Transverse colon (tissue), 3 donors: ENCODE results near the gene SESTD1.

Experiments used
- POLR2A ChIP-seq: fragments of 450-650 bp; IDR thresholded peaks from one replicate; pipeline ENCODE4 v1.6.1; 2016; ENCODE audit warnings: antibody characterized with exemption, mild to moderate bottlenecking, moderate library complexity
- TF ChIP-seq, protein P1 (sequence below), 5 experiments: fragments of 200-600 bp in 3 of 5; fragments of 450-650 bp in 2 of 5; sonication (generic) in 3 of 5; IDR thresholded peaks; 1 replicate in 2 of 5; 2 replicates in 3 of 5; pipeline ENCODE4 v1.5.1; 2016 to 2017; ENCODE audit warnings: antibody characterized with exemption in 5 of 5, inconsistent platforms in 3 of 5, mild to moderate bottlenecking in 2 of 5, moderate library complexity in 1 of 5

DNA sequence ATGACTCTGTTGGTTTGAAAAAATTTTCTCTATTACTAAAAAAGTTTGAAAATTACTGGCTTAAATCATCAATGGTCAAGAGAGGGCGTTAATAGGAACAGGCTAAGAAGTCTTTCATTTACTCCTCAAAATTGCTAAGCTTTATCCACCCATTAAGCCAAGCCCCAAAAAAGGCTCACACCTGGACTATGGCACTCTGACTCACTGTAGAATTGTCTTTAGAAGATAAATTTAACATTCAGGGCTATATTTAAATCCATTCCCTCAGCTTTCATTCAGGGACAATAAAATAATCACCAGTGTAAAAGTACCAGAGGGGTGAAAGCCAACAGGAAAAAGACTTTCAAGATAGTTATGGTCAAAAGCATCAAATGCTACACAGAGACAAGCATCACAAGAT is 80.0 kb downstream of the SESTD1 start:
- no peak for TF ChIP-seq POLR2A
- TF ChIP-seq, protein P1, sequence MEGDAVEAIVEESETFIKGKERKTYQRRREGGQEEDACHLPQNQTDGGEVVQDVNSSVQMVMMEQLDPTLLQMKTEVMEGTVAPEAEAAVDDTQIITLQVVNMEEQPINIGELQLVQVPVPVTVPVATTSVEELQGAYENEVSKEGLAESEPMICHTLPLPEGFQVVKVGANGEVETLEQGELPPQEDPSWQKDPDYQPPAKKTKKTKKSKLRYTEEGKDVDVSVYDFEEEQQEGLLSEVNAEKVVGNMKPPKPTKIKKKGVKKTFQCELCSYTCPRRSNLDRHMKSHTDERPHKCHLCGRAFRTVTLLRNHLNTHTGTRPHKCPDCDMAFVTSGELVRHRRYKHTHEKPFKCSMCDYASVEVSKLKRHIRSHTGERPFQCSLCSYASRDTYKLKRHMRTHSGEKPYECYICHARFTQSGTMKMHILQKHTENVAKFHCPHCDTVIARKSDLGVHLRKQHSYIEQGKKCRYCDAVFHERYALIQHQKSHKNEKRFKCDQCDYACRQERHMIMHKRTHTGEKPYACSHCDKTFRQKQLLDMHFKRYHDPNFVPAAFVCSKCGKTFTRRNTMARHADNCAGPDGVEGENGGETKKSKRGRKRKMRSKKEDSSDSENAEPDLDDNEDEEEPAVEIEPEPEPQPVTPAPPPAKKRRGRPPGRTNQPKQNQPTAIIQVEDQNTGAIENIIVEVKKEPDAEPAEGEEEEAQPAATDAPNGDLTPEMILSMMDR (IDR thresholded peaks at IDR 0.05): no peak
